WTC11 (cell line): ENCODE results near the gene DNAJB12. TPM values are rescaled to one million over a fixed set of nuclear protein-coding genes. Genes with fewer than 3 reads are reported as not detected.

Experiments
- ATAC-seq: fragments of 200-7000 bp; cut with Tn5 transposase; 2 replicates; pipeline ENCODE4 v1.10.0; 2021; ENCODE audit warnings: mild to moderate bottlenecking, moderate library complexity
- CTCF ChIA-PET: fragments of 300-600 bp; sonication (Branson Sonifier 250); formaldehyde crosslinking; loops from one replicate; lab custom pipeline; 2021; ENCODE audit warnings: antibody characterized with exemption; lab: Charles Lee
- POLR2A ChIA-PET: fragments of 350-600 bp; sonication (Branson Sonifier 250); formaldehyde crosslinking; loops from one replicate; lab custom pipeline; 2021; ENCODE audit warnings: antibody characterized with exemption; lab: Charles Lee
- DNase-seq: peaks from one replicate; pipeline ENCODE4 v3.0.0; 2021; ENCODE audit warnings: low spot score
- H3K27ac Mint-ChIP-seq: 2 replicates; pipeline ENCODE4 v1.8.0; 2021; ENCODE audit warnings: mixed read lengths
- H3K27me3 Mint-ChIP-seq: 2 replicates; pipeline ENCODE4 v1.8.0; 2021; ENCODE audit warnings: low read depth, mild to moderate bottlenecking, moderate library complexity, mixed read lengths
- H3K36me3 Mint-ChIP-seq: 2 replicates; pipeline ENCODE4 v1.8.0; 2021; ENCODE audit warnings: mixed read lengths
- H3K4me1 Mint-ChIP-seq: 2 replicates; pipeline ENCODE4 v1.8.0; 2022; ENCODE audit warnings: mixed read lengths
- H3K4me3 Mint-ChIP-seq: 2 replicates; pipeline ENCODE4 v1.8.0; 2021; ENCODE audit warnings: mild to moderate bottlenecking, moderate library complexity, mixed read lengths
- H3K9me3 Mint-ChIP-seq: 2 replicates; pipeline ENCODE4 v1.8.0; 2021; ENCODE audit warnings: mixed read lengths
- FOXJ3 ChIP-seq: sonication (generic); formaldehyde crosslinking; IDR thresholded peaks from 2 replicates; pipeline ENCODE4 v1.9.0; 2021; ENCODE audit warnings: missing genetic modification reagents, mild to moderate bottlenecking, borderline replicate concordance
- GRHL2 ChIP-seq: fragments of 250-450 bp; sonication (Bioruptor Pico); IDR thresholded peaks from 2 replicates; pipeline ENCODE4 v1.8.0; 2022; ENCODE audit warnings: mild to moderate bottlenecking, moderate library complexity; ENCODE audit not compliant: insufficient replicate concordance, severe bottlenecking
- JAZF1 ChIP-seq: fragments of 250-450 bp; sonication (Bioruptor Pico); IDR thresholded peaks from 2 replicates; pipeline ENCODE4 v1.9.0; 2021; ENCODE audit warnings: moderate library complexity, mild to moderate bottlenecking, inconsistent platforms
- JUN ChIP-seq: sonication (generic); formaldehyde crosslinking; IDR thresholded peaks from 2 replicates; pipeline ENCODE4 v1.8.0; 2023; ENCODE audit warnings: mild to moderate bottlenecking, missing genetic modification reagents
- NR3C1 ChIP-seq: sonication (generic); formaldehyde crosslinking; conservative IDR thresholded peaks from 2 replicates; pipeline ENCODE4 v1.8.1; 2023; ENCODE audit warnings: low read depth, mild to moderate bottlenecking, missing genetic modification reagents
- PRDM15 ChIP-seq: sonication (generic); formaldehyde crosslinking; IDR thresholded peaks from 2 replicates; pipeline ENCODE4 v1.8.0; 2022; ENCODE audit warnings: missing genetic modification reagents
- RELA ChIP-seq: sonication (generic); formaldehyde crosslinking; IDR thresholded peaks from 2 replicates; pipeline ENCODE4 v1.8.1; 2022; ENCODE audit warnings: missing genetic modification reagents, mild to moderate bottlenecking, borderline replicate concordance
- SMAD3 ChIP-seq: sonication (generic); formaldehyde crosslinking; IDR thresholded peaks from 2 replicates; pipeline ENCODE4 v1.8.0; 2022; ENCODE audit warnings: missing genetic modification reagents, mild to moderate bottlenecking, borderline replicate concordance
- SP1 ChIP-seq: sonication (generic); formaldehyde crosslinking; conservative IDR thresholded peaks from 2 replicates; pipeline ENCODE4 v1.8.1; 2022; ENCODE audit warnings: missing genetic modification reagents
- USF1 ChIP-seq: sonication (generic); formaldehyde crosslinking; IDR thresholded peaks from 2 replicates; pipeline ENCODE4 v1.8.0; 2022; ENCODE audit warnings: mild to moderate bottlenecking, missing genetic modification reagents
- USF2 ChIP-seq: sonication (generic); formaldehyde crosslinking; IDR thresholded peaks from 2 replicates; pipeline ENCODE4 v1.8.1; 2023; ENCODE audit warnings: mild to moderate bottlenecking, missing genetic modification reagents, moderate library complexity
- total RNA-seq: library from RNA; stranded (reverse); gene quantifications from 3 replicates; pipeline ENCODE4 v1.2.3, GENCODE V29; 2021
- TF ChIP-seq, protein P1 (sequence below): sonication (generic); formaldehyde crosslinking; IDR thresholded peaks from 2 replicates; pipeline ENCODE4 v1.8.1; 2023; ENCODE audit warnings: mild to moderate bottlenecking, moderate library complexity, missing genetic modification reagents
- TF ChIP-seq, protein P2 (sequence below): fragments of 250-450 bp; sonication (Bioruptor Pico); IDR thresholded peaks from 2 replicates; pipeline ENCODE4 v1.9.0; 2021; ENCODE audit warnings: mild to moderate bottlenecking
- TF ChIP-seq, protein P3 (sequence below): sonication (generic); formaldehyde crosslinking; IDR thresholded peaks from 2 replicates; pipeline ENCODE4 v1.8.1; 2023; ENCODE audit warnings: mild to moderate bottlenecking, missing genetic modification reagents
- TF ChIP-seq, protein P4 (sequence below): sonication (generic); formaldehyde crosslinking; IDR thresholded peaks from 2 replicates; pipeline ENCODE4 v1.8.1; 2022; ENCODE audit warnings: mild to moderate bottlenecking, moderate library complexity, missing genetic modification reagents
- TF ChIP-seq, protein P5 (sequence below): sonication (generic); formaldehyde crosslinking; IDR thresholded peaks from 2 replicates; pipeline ENCODE4 v1.8.1; 2022; ENCODE audit warnings: mild to moderate bottlenecking, missing genetic modification reagents, moderate library complexity, borderline replicate concordance

DNAJB12 gene
- total RNA-seq, 1 experiment from 2014 or later = 21.6 TPM

DNA sequence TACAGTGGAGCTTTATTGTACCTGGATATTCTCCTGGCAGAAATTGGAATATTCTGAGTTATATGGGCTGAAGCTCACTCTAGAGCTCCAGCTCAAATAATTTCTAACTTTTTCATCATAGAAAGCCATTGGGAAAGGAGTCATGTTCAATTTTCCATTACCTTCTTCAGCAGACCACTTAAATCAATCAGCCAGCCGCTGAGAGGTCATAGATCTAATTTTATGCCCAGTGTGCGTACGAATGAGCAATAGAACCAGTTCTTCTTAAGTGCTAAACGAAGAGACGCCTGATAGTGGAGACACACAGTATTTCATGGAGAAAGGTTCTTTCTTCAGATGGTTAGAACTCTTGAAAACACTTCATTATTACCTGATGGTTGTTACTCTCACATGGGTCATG, 35.0 kb upstream of the DNAJB12 start (continued):
- TF ChIP-seq, protein P1, sequence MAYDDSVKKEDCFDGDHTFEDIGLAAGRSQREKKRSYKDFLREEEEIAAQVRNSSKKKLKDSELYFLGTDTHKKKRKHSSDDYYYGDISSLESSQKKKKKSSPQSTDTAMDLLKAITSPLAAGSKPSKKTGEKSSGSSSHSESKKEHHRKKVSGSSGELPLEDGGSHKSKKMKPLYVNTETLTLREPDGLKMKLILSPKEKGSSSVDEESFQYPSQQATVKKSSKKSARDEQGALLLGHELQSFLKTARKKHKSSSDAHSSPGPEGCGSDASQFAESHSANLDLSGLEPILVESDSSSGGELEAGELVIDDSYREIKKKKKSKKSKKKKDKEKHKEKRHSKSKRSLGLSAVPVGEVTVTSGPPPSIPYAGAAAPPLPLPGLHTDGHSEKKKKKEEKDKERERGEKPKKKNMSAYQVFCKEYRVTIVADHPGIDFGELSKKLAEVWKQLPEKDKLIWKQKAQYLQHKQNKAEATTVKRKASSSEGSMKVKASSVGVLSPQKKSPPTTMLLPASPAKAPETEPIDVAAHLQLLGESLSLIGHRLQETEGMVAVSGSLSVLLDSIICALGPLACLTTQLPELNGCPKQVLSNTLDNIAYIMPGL (CRISPR knock-in tag) = no peak
- TF ChIP-seq RELA = no peak
- TF ChIP-seq, protein P2, sequence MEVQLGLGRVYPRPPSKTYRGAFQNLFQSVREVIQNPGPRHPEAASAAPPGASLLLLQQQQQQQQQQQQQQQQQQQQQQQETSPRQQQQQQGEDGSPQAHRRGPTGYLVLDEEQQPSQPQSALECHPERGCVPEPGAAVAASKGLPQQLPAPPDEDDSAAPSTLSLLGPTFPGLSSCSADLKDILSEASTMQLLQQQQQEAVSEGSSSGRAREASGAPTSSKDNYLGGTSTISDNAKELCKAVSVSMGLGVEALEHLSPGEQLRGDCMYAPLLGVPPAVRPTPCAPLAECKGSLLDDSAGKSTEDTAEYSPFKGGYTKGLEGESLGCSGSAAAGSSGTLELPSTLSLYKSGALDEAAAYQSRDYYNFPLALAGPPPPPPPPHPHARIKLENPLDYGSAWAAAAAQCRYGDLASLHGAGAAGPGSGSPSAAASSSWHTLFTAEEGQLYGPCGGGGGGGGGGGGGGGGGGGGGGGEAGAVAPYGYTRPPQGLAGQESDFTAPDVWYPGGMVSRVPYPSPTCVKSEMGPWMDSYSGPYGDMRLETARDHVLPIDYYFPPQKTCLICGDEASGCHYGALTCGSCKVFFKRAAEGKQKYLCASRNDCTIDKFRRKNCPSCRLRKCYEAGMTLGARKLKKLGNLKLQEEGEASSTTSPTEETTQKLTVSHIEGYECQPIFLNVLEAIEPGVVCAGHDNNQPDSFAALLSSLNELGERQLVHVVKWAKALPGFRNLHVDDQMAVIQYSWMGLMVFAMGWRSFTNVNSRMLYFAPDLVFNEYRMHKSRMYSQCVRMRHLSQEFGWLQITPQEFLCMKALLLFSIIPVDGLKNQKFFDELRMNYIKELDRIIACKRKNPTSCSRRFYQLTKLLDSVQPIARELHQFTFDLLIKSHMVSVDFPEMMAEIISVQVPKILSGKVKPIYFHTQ (CRISPR knock-in tag) = no peak
- no peak for TF ChIP-seq JAZF1 (CRISPR knock-in tag)

GRCh38 chr10:72389014-72389413, 34.3 kb upstream of the DNAJB12 start:
- TF ChIP-seq, protein P3, sequence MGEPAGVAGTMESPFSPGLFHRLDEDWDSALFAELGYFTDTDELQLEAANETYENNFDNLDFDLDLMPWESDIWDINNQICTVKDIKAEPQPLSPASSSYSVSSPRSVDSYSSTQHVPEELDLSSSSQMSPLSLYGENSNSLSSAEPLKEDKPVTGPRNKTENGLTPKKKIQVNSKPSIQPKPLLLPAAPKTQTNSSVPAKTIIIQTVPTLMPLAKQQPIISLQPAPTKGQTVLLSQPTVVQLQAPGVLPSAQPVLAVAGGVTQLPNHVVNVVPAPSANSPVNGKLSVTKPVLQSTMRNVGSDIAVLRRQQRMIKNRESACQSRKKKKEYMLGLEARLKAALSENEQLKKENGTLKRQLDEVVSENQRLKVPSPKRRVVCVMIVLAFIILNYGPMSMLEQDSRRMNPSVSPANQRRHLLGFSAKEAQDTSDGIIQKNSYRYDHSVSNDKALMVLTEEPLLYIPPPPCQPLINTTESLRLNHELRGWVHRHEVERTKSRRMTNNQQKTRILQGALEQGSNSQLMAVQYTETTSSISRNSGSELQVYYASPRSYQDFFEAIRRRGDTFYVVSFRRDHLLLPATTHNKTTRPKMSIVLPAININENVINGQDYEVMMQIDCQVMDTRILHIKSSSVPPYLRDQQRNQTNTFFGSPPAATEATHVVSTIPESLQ (CRISPR knock-in tag) = no peak
- TF ChIP-seq PRDM15 (CRISPR knock-in tag) (no peak), SP1 (CRISPR knock-in tag) (no peak), SMAD3 (CRISPR knock-in tag) (no peak), USF2 (CRISPR knock-in tag) (no peak), JUN (CRISPR knock-in tag) (no peak), USF1 (CRISPR knock-in tag) (no peak), GRHL2 (CRISPR knock-in tag) (no peak), FOXJ3 (CRISPR knock-in tag) (no peak), NR3C1 (no peak)
- TF ChIP-seq, protein P4, sequence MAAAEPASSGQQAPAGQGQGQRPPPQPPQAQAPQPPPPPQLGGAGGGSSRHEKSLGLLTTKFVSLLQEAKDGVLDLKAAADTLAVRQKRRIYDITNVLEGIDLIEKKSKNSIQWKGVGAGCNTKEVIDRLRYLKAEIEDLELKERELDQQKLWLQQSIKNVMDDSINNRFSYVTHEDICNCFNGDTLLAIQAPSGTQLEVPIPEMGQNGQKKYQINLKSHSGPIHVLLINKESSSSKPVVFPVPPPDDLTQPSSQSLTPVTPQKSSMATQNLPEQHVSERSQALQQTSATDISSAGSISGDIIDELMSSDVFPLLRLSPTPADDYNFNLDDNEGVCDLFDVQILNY (CRISPR knock-in tag) = no peak
- TF ChIP-seq, protein P1 (CRISPR knock-in tag) = no peak
- TF ChIP-seq, protein P5, sequence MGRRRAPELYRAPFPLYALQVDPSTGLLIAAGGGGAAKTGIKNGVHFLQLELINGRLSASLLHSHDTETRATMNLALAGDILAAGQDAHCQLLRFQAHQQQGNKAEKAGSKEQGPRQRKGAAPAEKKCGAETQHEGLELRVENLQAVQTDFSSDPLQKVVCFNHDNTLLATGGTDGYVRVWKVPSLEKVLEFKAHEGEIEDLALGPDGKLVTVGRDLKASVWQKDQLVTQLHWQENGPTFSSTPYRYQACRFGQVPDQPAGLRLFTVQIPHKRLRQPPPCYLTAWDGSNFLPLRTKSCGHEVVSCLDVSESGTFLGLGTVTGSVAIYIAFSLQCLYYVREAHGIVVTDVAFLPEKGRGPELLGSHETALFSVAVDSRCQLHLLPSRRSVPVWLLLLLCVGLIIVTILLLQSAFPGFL (CRISPR knock-in tag) = no peak
- no peaks in the 10 kb centered on the region for H3K9me3 Mint-ChIP-seq
- H3K36me3 Mint-ChIP-seq = no peaks in the 10 kb centered on the region
- ATAC-seq (no peak), DNase-seq (no peak)
- H3K27ac Mint-ChIP-seq = no peak overlapping the region
- H3K4me1 Mint-ChIP-seq = peaks cover 20% of the 10 kb centered on the region
- H3K27me3 Mint-ChIP-seq = no peaks in the 10 kb centered on the region
- ChIA-PET CTCF (interaction anchor here (1.2 kb wide), 1 partner anchor 14 kb away, joined by 6 read pairs; no protein-coding TSS in a partner anchor), POLR2A (no interaction called here)
- H3K4me3 Mint-ChIP-seq = no peak overlapping the region
